BE2C (cell line): ENCODE measurements around the gene FAM107B.
"Not testable (repeated sequence)": the region's sequence is repeated elsewhere in the genome, so short reads cannot be mapped to it uniquely, and the experiment has no call there.

Experiments used
- DNase-seq: peaks from one replicate; pipeline ENCODE4 v3.0.0-alpha.2; 2020
- H3K27me3 ChIP-seq: fragments of 250-450 bp; sonication (Bioruptor Pico); 2 replicates; pipeline ENCODE4 v1.5.1; 2020; ENCODE audit warnings: mild to moderate bottlenecking
- H3K36me3 ChIP-seq: fragments of 250-450 bp; sonication (Bioruptor Pico); 2 replicates; pipeline ENCODE4 v1.5.1; 2020; ENCODE audit warnings: mild to moderate bottlenecking
- H3K4me1 ChIP-seq: fragments of 250-450 bp; sonication (Bioruptor Pico); 2 replicates; pipeline ENCODE4 v1.5.1; 2020
- H3K4me3 ChIP-seq: 2 replicates; pipeline ENCODE4 v1.5.1; 2011; ENCODE audit warnings: low read depth, low read length
- H3K9me3 ChIP-seq: fragments of 250-450 bp; sonication (Bioruptor Pico); 2 replicates; pipeline ENCODE4 v1.5.1; 2020
- TF ChIP-seq, protein P1 (sequence below): IDR thresholded peaks from 2 replicates; pipeline ENCODE4 v1.5.1; 2012; ENCODE audit warnings: mild to moderate bottlenecking, low read depth, low read length

FAM107B gene

DNA sequence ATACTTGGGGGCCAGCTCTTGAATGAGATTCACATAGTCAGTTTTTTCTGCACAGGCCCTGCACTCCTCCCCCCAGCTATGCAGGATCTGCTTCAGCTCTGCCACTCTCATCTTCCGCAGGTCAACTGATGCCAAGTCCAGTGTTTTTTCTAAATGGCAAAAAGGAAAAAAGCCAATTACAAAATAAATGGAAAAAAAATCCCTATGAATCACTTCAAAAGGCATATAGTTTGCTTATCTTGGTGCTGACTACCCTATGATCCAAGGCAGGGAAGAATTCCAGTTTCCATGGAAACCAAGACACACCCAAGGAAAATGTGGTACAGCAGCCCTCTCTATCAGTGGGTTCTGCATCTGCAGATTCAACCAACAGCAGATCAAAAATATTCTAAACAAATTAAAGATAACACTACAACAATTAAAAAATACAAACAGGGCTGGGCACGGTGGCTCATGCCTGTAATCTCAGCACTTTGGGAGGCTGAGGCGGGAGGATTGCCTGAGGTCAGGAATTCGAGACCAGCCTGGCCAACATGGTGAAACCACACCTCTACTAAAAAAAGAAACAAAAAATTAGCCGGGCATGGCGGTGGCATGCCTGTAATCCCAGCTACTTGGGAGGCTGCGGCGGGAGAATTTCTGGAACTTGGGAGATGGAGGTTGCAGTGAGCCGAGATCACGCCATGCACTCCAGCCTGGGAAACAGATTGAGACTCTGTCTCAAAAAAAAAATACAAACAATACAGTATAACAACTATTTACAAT, 45.5 kb upstream of the FAM107B start:
- no peaks in the 10 kb centered on the region for H3K36me3 ChIP-seq
- no peaks in the 10 kb centered on the region for H3K27me3 ChIP-seq
- no peaks in the 10 kb centered on the region for H3K9me3 ChIP-seq
- H3K4me1 ChIP-seq, result no peaks in the 10 kb centered on the region; the same call in 1 of the 2 replicates
- no peak for DNase-seq
- TF ChIP-seq, protein P1, sequence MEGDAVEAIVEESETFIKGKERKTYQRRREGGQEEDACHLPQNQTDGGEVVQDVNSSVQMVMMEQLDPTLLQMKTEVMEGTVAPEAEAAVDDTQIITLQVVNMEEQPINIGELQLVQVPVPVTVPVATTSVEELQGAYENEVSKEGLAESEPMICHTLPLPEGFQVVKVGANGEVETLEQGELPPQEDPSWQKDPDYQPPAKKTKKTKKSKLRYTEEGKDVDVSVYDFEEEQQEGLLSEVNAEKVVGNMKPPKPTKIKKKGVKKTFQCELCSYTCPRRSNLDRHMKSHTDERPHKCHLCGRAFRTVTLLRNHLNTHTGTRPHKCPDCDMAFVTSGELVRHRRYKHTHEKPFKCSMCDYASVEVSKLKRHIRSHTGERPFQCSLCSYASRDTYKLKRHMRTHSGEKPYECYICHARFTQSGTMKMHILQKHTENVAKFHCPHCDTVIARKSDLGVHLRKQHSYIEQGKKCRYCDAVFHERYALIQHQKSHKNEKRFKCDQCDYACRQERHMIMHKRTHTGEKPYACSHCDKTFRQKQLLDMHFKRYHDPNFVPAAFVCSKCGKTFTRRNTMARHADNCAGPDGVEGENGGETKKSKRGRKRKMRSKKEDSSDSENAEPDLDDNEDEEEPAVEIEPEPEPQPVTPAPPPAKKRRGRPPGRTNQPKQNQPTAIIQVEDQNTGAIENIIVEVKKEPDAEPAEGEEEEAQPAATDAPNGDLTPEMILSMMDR, result no peak
- H3K4me3 ChIP-seq, result no peak overlapping the region

DNA sequence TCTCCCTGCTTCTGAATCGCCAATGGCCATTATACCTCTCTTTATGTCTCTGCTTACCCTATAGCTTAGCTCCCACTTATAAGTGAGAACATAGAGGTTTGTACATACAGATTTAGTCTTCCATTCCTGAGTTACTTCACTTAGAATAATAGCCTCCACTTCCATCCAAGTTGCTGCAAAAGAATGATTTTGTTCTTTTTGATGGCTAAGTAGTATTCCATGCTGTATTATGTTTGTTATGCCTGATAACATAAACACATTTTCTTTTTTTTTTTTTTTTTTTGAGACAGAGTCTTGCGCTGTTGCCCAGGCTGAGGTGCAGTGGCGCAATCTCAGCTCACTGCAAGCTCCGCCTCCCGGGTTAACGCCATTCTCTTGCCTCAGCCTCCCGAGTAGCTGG, 42.0 kb upstream of the FAM107B start:
- H3K9me3 ChIP-seq, H3K27me3 ChIP-seq, H3K4me3 ChIP-seq, H3K36me3 ChIP-seq, DNase-seq, H3K4me1 ChIP-seq: not testable (repeated sequence)

DNA sequence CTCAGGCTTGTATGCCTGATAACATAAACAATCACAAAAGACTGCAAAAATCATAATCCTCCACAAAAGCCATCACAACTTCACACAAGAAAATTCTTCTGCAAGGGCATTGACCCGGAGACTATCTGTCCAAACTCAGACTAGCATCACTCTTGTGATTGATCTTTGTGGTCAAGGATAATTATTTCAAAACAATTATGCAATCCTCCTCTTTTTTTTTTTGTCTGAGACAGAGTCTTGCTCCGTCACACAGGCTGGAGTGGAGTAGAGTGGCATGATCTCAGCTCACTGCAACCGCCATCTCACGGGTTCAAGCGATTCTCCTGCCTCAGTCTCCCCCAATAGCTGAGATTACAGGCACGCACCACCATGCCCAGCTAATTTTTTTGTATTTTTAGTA, 41.0 kb upstream of the FAM107B start:
- Histone ChIP-seq H3K36me3 (no peaks in the 10 kb centered on the region), H3K4me3 (no peak overlapping the region), H3K27me3 (no peaks in the 10 kb centered on the region), H3K4me1 (no peaks in the 10 kb centered on the region), H3K9me3 (no peaks in the 10 kb centered on the region)
- TF ChIP-seq, protein P1, result no peak
- DNase-seq, result no peak

DNA sequence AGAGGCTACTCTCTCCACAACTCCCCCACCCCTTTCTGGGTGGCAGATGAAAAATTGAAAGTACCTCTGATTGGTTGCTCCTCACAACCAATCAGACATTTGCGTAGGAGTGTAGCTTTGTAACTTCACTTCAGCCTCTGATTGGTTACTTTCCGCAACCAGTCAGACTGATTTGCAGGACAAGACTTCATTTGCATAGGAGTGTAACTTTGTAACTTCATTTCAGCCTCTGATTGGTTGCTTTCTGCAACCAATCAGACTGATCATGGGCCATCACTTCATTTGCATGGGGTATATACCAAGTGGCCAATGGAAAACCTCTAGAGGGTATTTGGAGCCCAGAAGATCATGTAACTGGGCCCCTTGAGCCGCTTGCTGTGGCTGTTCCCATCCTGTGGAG, 37.6 kb upstream of the FAM107B start:
- no peaks in the 10 kb centered on the region for H3K9me3 ChIP-seq
- no peaks in the 10 kb centered on the region for H3K27me3 ChIP-seq
- TF ChIP-seq, protein P1, result no peak
- no peak overlapping the region for H3K4me3 ChIP-seq
- no peak for DNase-seq
- no peaks in the 10 kb centered on the region for H3K36me3 ChIP-seq
- H3K4me1 ChIP-seq, result no peaks in the 10 kb centered on the region

DNA sequence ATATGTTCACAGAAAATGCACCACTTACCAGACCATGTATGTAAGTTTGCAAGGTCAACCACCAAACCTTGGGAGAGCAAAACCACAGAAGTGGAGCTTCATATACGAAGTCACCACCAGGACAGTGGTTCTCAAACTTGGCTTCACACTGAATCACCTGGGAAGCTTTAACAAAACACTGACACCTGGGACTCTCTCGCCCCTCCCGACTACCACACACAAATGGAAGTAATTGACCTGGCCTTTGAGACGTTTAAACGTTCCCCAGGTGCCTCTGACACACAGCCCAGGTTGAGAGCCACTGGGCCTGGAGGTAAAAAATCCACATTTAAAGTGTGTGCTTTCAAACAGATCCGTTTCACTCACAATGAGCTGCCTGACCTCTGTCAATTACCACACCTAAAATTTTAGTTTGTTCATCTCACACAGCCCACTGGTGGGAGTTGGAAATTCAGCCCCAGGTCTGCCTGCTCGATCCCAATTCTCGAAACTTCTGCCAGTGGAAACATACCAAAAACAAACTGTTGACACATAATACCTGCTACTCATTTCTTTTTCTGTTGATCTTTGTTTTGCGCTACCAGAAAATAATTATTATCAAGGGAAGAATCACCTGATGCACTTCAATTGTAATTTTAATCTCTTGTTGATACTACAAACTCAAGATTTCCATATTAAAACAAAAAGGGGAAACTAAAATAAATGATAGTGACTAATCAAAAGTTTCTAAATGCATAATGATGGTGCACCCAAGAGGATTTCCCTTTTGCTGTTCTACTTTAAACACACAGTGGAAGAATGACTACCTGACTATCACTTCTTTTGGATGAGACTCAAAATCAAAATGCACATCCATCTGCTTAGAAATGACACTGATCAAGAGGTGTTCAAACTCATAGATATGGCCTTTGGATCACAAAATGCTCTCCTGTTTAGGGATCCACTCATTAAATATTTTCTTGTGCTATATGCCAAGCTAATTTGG, 36.6 kb upstream of the FAM107B start:
- no peaks in the 10 kb centered on the region for H3K4me1 ChIP-seq
- no peak overlapping the region for H3K4me3 ChIP-seq
- H3K36me3 ChIP-seq, result no peaks in the 10 kb centered on the region
- TF ChIP-seq, protein P1, result peak; percentile 8; the same call in 1 of the 2 replicates
- no peaks in the 10 kb centered on the region; the same call in 1 of the 2 replicates for H3K9me3 ChIP-seq
- no peaks in the 10 kb centered on the region for H3K27me3 ChIP-seq
- DNase-seq, result no peak

DNA sequence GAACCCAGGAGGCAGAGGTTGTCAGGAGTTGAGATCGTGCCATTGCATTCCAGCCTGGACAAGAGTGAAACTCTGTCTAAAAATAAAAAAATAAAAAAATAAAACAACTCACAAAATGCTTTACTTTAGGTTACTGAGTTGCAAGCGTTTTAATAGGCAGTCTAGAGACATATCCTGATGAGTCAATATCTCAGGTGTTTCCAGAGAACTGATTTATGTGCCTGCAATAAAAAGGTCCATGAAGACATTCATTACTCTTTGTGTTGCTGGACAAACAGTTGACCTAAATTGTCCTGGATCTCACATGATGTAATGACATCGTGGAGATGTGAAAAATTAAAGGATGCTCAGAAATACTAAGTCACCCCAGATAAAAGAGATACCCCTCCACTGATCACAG, 31.6 kb upstream of the FAM107B start:
- Histone ChIP-seq H3K9me3 (no peaks in the 10 kb centered on the region; the same call in 1 of the 2 replicates), H3K4me1 (no peaks in the 10 kb centered on the region), H3K27me3 (no peaks in the 10 kb centered on the region), H3K4me3 (no peak overlapping the region), H3K36me3 (no peaks in the 10 kb centered on the region)
- no peak for DNase-seq
- TF ChIP-seq, protein P1, result no peak
